GM10266 (cell line): ENCODE data around the gene ST3GAL4.

Experiments
- DNase-seq: peaks from one replicate; pipeline ENCODE4 v3.0.0; 2012; ENCODE audit errors: extremely low spot score
- CTCF ChIP-seq: IDR thresholded peaks from 2 replicates; pipeline ENCODE4 v1.5.1; 2012; ENCODE audit warnings: mild to moderate bottlenecking, low read depth; ENCODE audit not compliant: control insufficient read depth, insufficient read depth; ENCODE audit errors: missing control alignments

The ST3GAL4 gene

GRCh38 chr11:126410649-126411048, 55.2 kb downstream of the ST3GAL4 start:
- TF ChIP-seq CTCF, result no peak
- no peak for DNase-seq

GRCh38 chr11:126411971-126412381, 56.5 kb downstream of the ST3GAL4 start:
- TF ChIP-seq CTCF, result no peak
- DNase-seq, result no peak

- DNase-seq, result no peak
- no peak for TF ChIP-seq CTCF
These were observed 57.9 kb downstream of the ST3GAL4 start for GRCh38 chr11:126413426-126413825.

- TF ChIP-seq CTCF, result no peak
These were observed 58.4 kb downstream of the ST3GAL4 start for GRCh38 chr11:126413843-126414405.

GRCh38 chr11:126414615-126415014, 59.1 kb downstream of the ST3GAL4 start:
- no peak for TF ChIP-seq CTCF
- DNase-seq, result no peak

More at GRCh38 chr11:126413843-126414405, 58.4 kb downstream of the ST3GAL4 start:
- DNase-seq, result no peak

- no peak for TF ChIP-seq CTCF
- DNase-seq, result no peak
These were observed 59.6 kb downstream of the ST3GAL4 start for GRCh38 chr11:126415128-126415527.

- DNase-seq, result no peak
- TF ChIP-seq CTCF, result no peak
These were observed 60.4 kb downstream of the ST3GAL4 start for GRCh38 chr11:126415669-126416420.
